HS-5 (cell line): Measurements from ENCODE around the gene KRTAP4-2.
"Not testable (repeated sequence)": the region's sequence is repeated elsewhere in the genome, so short reads cannot be mapped to it uniquely, and the experiment has no call there.

Experiments
- DNase-seq: peaks from one replicate; pipeline ENCODE4 v3.0.0-alpha.2; 2012; ENCODE audit warnings: low read depth

KRTAP4-2 gene

GRCh38 chr17:41160648-41161047 lies 17.4 kb downstream of the KRTAP4-2 start, which contains the start of gene KRTAP4-4:
Gene KRTAP4-4 (minus strand): TSS chr17:41160748. CDS start chr17:41160691, 57 bp downstream.
- no peak for DNase-seq

- not testable (repeated sequence) for DNase-seq
Measured at GRCh38 chr17:41160190-41160589, 17.8 kb downstream of the KRTAP4-2 start.

GRCh38 chr17:41153856-41154255 lies 24.2 kb downstream of the KRTAP4-2 start:
- DNase-seq: no peak

- no peak for DNase-seq
Measured at GRCh38 chr17:41151525-41151924, 26.5 kb downstream of the KRTAP4-2 start.

- DNase-seq: no peak
Measured at GRCh38 chr17:41150026-41150425, 28.0 kb downstream of the KRTAP4-2 start.

GRCh38 chr17:41149652-41149985 lies 28.4 kb downstream of the KRTAP4-2 start, which contains the start of gene KRTAP4-5:
Gene KRTAP4-5 (minus strand): TSS chr17:41149825. CDS start chr17:41149767, 58 bp downstream.
- no peak for DNase-seq

- DNase-seq: not testable (repeated sequence)
Measured at GRCh38 chr17:41148971-41149651, 28.9 kb downstream of the KRTAP4-2 start.

- no peak for DNase-seq
Measured at GRCh38 chr17:41147531-41148204, 30.4 kb downstream of the KRTAP4-2 start.

GRCh38 chr17:41145261-41145660 lies 32.8 kb downstream of the KRTAP4-2 start:
- DNase-seq: no peak

- no peak for DNase-seq
Measured at GRCh38 chr17:41144846-41145245, 33.2 kb downstream of the KRTAP4-2 start.

- no peak for DNase-seq
Measured at GRCh38 chr17:41141361-41141760, 36.7 kb downstream of the KRTAP4-2 start.

GRCh38 chr17:41140360-41141131 lies 37.5 kb downstream of the KRTAP4-2 start, which contains the start of gene KRTAP4-6:
Gene KRTAP4-6 (minus strand): TSS chr17:41140544. CDS start chr17:41140487, 57 bp downstream.
- DNase-seq: peak; percentile 93

GRCh38 chr17:41139865-41140264 lies 38.2 kb downstream of the KRTAP4-2 start:
- DNase-seq: not testable (repeated sequence)

GRCh38 chr17:41133880-41134735 lies 43.9 kb downstream of the KRTAP4-2 start:
- no peak for DNase-seq

GRCh38 chr17:41131979-41132378 lies 46.0 kb downstream of the KRTAP4-2 start:
- peak; percentile 42 for DNase-seq
